Smooth muscle cell (in vitro differentiated cells): ENCODE data around the gene NR1D2. TPM values are rescaled to one million over a fixed set of nuclear protein-coding genes. Genes with fewer than 3 reads are reported as not detected.

Experiments
- DNase-seq: peaks from one replicate; lab custom pipeline; 2025; ENCODE audit not compliant: unreplicated experiment; lab: John Stamatoyannopoulos, UW
- H2AFZ ChIP-seq: fragments of 200-600 bp; sonication (generic); 2 replicates; pipeline ENCODE4 v1.6.0; 2016; ENCODE audit warnings: antibody characterized with exemption, low read depth, mild to moderate bottlenecking
- H3F3A ChIP-seq: fragments of 200-600 bp; sonication (generic); 2 replicates; pipeline ENCODE4 v1.6.0; 2017; ENCODE audit warnings: antibody characterized with exemption, low read depth
- H3K27ac ChIP-seq: fragments of 200-600 bp; sonication (generic); 2 replicates; pipeline ENCODE4 v1.5.1; 2016; ENCODE audit warnings: low read depth, mild to moderate bottlenecking
- H3K27me3 ChIP-seq: fragments of 200-600 bp; sonication (generic); 2 replicates; pipeline ENCODE4 v1.6.1; 2016; ENCODE audit warnings: low read depth, mild to moderate bottlenecking
- H3K36me3 ChIP-seq: fragments of 200-600 bp; sonication (generic); 2 replicates; pipeline ENCODE4 v1.5.1; 2016; ENCODE audit warnings: low read depth
- H3K4me1 ChIP-seq: fragments of 200-600 bp; sonication (generic); 2 replicates; pipeline ENCODE4 v1.5.1; 2016; ENCODE audit warnings: low read depth
- H3K4me2 ChIP-seq: fragments of 200-600 bp; sonication (generic); 2 replicates; pipeline ENCODE4 v1.6.0; 2016; ENCODE audit warnings: mild to moderate bottlenecking
- H3K4me3 ChIP-seq: fragments of 200-600 bp; sonication (generic); 2 replicates; pipeline ENCODE4 v1.5.1; 2016; ENCODE audit warnings: mild to moderate bottlenecking
- H3K79me2 ChIP-seq: fragments of 200-600 bp; sonication (generic); 2 replicates; pipeline ENCODE4 v1.6.0; 2016; ENCODE audit warnings: low read depth, mild to moderate bottlenecking
- H3K9ac ChIP-seq: fragments of 200-600 bp; sonication (generic); 2 replicates; pipeline ENCODE4 v1.6.0; 2016; ENCODE audit warnings: low read depth
- H3K9me3 ChIP-seq: fragments of 200-600 bp; sonication (generic); replicated peaks from 2 replicates; pipeline ENCODE4 v1.5.1; 2016; ENCODE audit warnings: low read depth
- H4K20me1 ChIP-seq: fragments of 200-600 bp; sonication (generic); 2 replicates; pipeline ENCODE4 v1.6.0; 2016; ENCODE audit warnings: low read depth
- CTCF ChIP-seq: fragments of 200-600 bp; sonication (generic); IDR thresholded peaks from 2 replicates; pipeline ENCODE4 v1.5.1; 2017; ENCODE audit warnings: borderline replicate concordance, mild to moderate bottlenecking, antibody characterized with exemption; ENCODE audit not compliant: insufficient read depth, poor library complexity, severe bottlenecking
- whole genome bisulfite sequencing: methylation state at CpG from one replicate; pipeline ENCODE4 v1.1.7; 2016; ENCODE audit warnings: low lambda C conversion rate; 5-methylcytosine and 5-hydroxymethylcytosine counted together
- polyA plus RNA-seq: library from polyadenylated mRNA; unstranded; fragments of >200 nt; fragmentation: Nextera tagmentation; extraction: Ambion mirVana; gene quantifications from 2 replicates; pipeline ENCODE4 v1.2.1, GENCODE V29; 2016
- total RNA-seq: library from RNA; depleted of rRNA; stranded (reverse); fragments of >200 nt; gene quantifications from 2 replicates; pipeline ENCODE4 v1.2.3, GENCODE V29; 2014

Gene NR1D2
- total and polyA plus RNA-seq, 2 experiments from 2014 or later, result 11.7 to 37.8 TPM

GRCh38 chr3:23940775-23941174, 4.3 kb upstream of the NR1D2 start:
- Histone ChIP-seq H3K36me3 (no peaks in the 10 kb centered on the region), H3K9me3 (no peaks in the 10 kb centered on the region), H3K9ac (no peak overlapping the region), H3K4me2 (no peak overlapping the region), H3F3A (peaks cover 3% of the 10 kb centered on the region), H3K79me2 (no peaks in the 10 kb centered on the region), H4K20me1 (no peaks in the 10 kb centered on the region), H3K4me1 (no peaks in the 10 kb centered on the region), H3K27me3 (no peaks in the 10 kb centered on the region), H2AFZ (no peak overlapping the region), H3K27ac (no peak overlapping the region), H3K4me3 (no peak overlapping the region)
- WGBS, result 62% methylated on average over 5 of the region's 5 CpGs
- no peak for TF ChIP-seq CTCF
- DNase-seq, result no peak

GRCh38 chr3:23941440-23941839, 3.6 kb upstream of the NR1D2 start:
- Histone ChIP-seq H3K36me3 (no peaks in the 10 kb centered on the region), H2AFZ (no peak overlapping the region), H3K4me2 (no peak overlapping the region), H3K9me3 (no peaks in the 10 kb centered on the region), H3F3A (peaks cover 5% of the 10 kb centered on the region), H3K4me3 (no peak overlapping the region), H4K20me1 (peaks cover 4% of the 10 kb centered on the region), H3K79me2 (no peaks in the 10 kb centered on the region), H3K9ac (no peak overlapping the region), H3K27me3 (no peaks in the 10 kb centered on the region), H3K4me1 (peaks cover 1% of the 10 kb centered on the region), H3K27ac (no peak overlapping the region)
- WGBS, result 92% methylated on average over 4 of the region's 4 CpGs
- TF ChIP-seq CTCF, result no peak
- DNase-seq, result no peak

GRCh38 chr3:23942546-23942945, 2.5 kb upstream of the NR1D2 start:
- Histone ChIP-seq H3K4me2 (no peak overlapping the region), H3K4me3 (no peak overlapping the region), H3K27ac (no peak overlapping the region), H3K36me3 (no peaks in the 10 kb centered on the region), H3K79me2 (peaks cover 7% of the 10 kb centered on the region), H4K20me1 (peaks cover 15% of the 10 kb centered on the region), H3K9me3 (no peaks in the 10 kb centered on the region), H3F3A (peaks cover 14% of the 10 kb centered on the region), H2AFZ (no peak overlapping the region), H3K9ac (no peak overlapping the region), H3K4me1 (peaks cover 11% of the 10 kb centered on the region), H3K27me3 (no peaks in the 10 kb centered on the region)
- TF ChIP-seq CTCF, result no peak
- DNase-seq, result no peak
- 68% methylated on average over 11 of the region's 11 CpGs for WGBS

GRCh38 chr3:23944007-23944783, 891 bp upstream of the NR1D2 start:
- no peaks in the 10 kb centered on the region for H3K36me3 ChIP-seq
- no peaks in the 10 kb centered on the region for H3K9me3 ChIP-seq
- peak overlapping the region; percentile 77 for H3K4me3 ChIP-seq
- peaks cover 32% of the 10 kb centered on the region for H4K20me1 ChIP-seq
- peak overlapping the region; percentile 94 for H2AFZ ChIP-seq
- peak overlapping the region; percentile 96 for H3K4me2 ChIP-seq
- DNase-seq, result no peak
- H3K79me2 ChIP-seq, result peaks cover 23% of the 10 kb centered on the region
- peak overlapping the region; percentile 89 for H3K9ac ChIP-seq
- H3K27ac ChIP-seq, result no peak overlapping the region
- 6% methylated on average over 13 of the region's 13 CpGs for WGBS
- H3F3A ChIP-seq, result peaks cover 14% of the 10 kb centered on the region
- no peaks in the 10 kb centered on the region for H3K27me3 ChIP-seq
- TF ChIP-seq CTCF, result no peak
- H3K4me1 ChIP-seq, result peaks cover 11% of the 10 kb centered on the region
